Stomach (tissue), 4 donors: Measurements from ENCODE around the gene EXOC4.

Experiments
- CTCF ChIP-seq, 7 experiments: fragments of 450-650 bp in 4 of 7; fragments of 200-600 bp in 3 of 7; sonication (generic) in 3 of 7; IDR thresholded peaks; one replicate each; pipeline ENCODE4 v1.5.1; 2016 to 2019; ENCODE audit warnings: antibody characterized with exemption in 7 of 7, control low read depth in 2 of 7, mild to moderate bottlenecking in 1 of 7
- POLR2A ChIP-seq, 4 donors: fragments of 450-650 bp; IDR thresholded peaks; one replicate each; pipeline ENCODE4 v1.6.1; 2016; ENCODE audit warnings: antibody characterized with exemption in 4 of 4, control low read depth in 2 of 4, mild to moderate bottlenecking in 1 of 4, moderate library complexity in 1 of 4

- TF ChIP-seq CTCF (IDR thresholded peaks at IDR 0.05) (no peak), POLR2A (IDR thresholded peaks at IDR 0.05) (no peak)
Observed at GRCh38 chr7:133252506-133252857, 396 bp upstream of the EXOC4 start.
